Heart left ventricle (tissue), 16 donors: Measurements from ENCODE around the gene OPHN1. TPM values are rescaled to one million over a fixed set of nuclear protein-coding genes. Genes with fewer than 3 reads are reported as not detected.

Experiments used
- ATAC-seq, 4 donors: fragments of 200-7000 bp; cut with Tn5 transposase; one replicate each; pipeline ENCODE4 v1.9.1; 2020 to 2022; ENCODE audit warnings: moderate library complexity in 4 of 4, mild to moderate bottlenecking in 3 of 4, moderate number of reproducible peaks in 1 of 4
- DNase-seq, 5 donors: peaks; one replicate each; pipeline ENCODE4 v3.0.0-alpha.2; 2020
- H3K27ac ChIP-seq, 12 donors: fragments of 200-600 bp; sonication (generic) in 4 of 12; one replicate each; pipeline versions ENCODE4 v1.5.0 to v1.8.0; 2016 to 2022; ENCODE audit warnings: mild to moderate bottlenecking in 2 of 12
- H3K27me3 ChIP-seq, 9 donors: fragments of 200-600 bp; sonication (generic) in 2 of 9; one replicate each; pipeline versions ENCODE4 v1.5.1 to v1.8.0; 2016 to 2022; ENCODE audit warnings: mild to moderate bottlenecking in 3 of 9
- H3K36me3 ChIP-seq, 9 donors: fragments of 200-600 bp; sonication (generic) in 2 of 9; one replicate each; pipeline versions ENCODE4 v1.5.0 to v1.8.0; 2018 to 2022; ENCODE audit warnings: mild to moderate bottlenecking in 2 of 9
- H3K4me1 ChIP-seq, 12 donors: fragments of 200-600 bp; sonication (generic) in 4 of 12; one replicate each; pipeline versions ENCODE4 v1.5.0 to v1.8.0; 2016 to 2022; ENCODE audit warnings: mild to moderate bottlenecking in 3 of 12
- H3K4me3 ChIP-seq, 12 donors: fragments of 200-600 bp; sonication (generic) in 4 of 12; one replicate each; pipeline versions ENCODE4 v1.5.0 to v1.8.0; 2017 to 2022; ENCODE audit warnings: mild to moderate bottlenecking in 9 of 12, moderate library complexity in 4 of 12
- H3K9me3 ChIP-seq, 12 donors: fragments of 200-600 bp; sonication (generic) in 4 of 12; one replicate each; pipeline versions ENCODE4 v1.5.0 to v1.8.0; 2016 to 2022; ENCODE audit warnings: mild to moderate bottlenecking in 1 of 12
- POLR2A ChIP-seq, 2 donors: fragments of 450-650 bp; IDR thresholded peaks; one replicate each; pipeline ENCODE4 v1.6.1; 2017; ENCODE audit warnings: antibody characterized with exemption in 2 of 2, mild to moderate bottlenecking in 2 of 2, moderate library complexity in 2 of 2
- WGBS, 4 donors: extraction: QIAGEN DNeasy Blood & Tissue Kit in 2 of 4; methylation state at CpG; one replicate each; pipeline versions ENCODE4 v1.1.5 to v1.1.7; 2013 to 2018; 5-methylcytosine and 5-hydroxymethylcytosine counted together
- intact Hi-C, 10 donors: fragments of 100-400 bp; cut with DNase I; formaldehyde crosslinking; loops; one replicate each; pipeline versions ENCODE4 v1.11.1 to v1.14.2; 2022
- polyA plus RNA-seq, 2 donors: library from polyadenylated mRNA; stranded (reverse); fragments of 200-250 nt; gene quantifications; one replicate each; pipeline ENCODE4 v1.2.3, GENCODE V29; 2013
- total RNA-seq, 9 donors: library from RNA; depleted of rRNA in 2 of 9; stranded (reverse); fragments of >200 nt in 2 of 9; fragmentation: NEBNext Ultra II Directional in 3 of 9; extraction: Animal tissue kit (Norgen Biotek cat#: 25700) in 3 of 9; gene quantifications; one replicate each; pipeline versions ENCODE4 v1.1.0 to v1.2.4, GENCODE V29; 2016 to 2023
- TF ChIP-seq, protein P1 (sequence below), 12 donors: fragments of 200-600 bp; sonication (generic) in 4 of 12; IDR thresholded peaks; one replicate each; pipeline versions ENCODE4 v1.5.0 to v1.8.0; 2018 to 2022; ENCODE audit warnings: antibody characterized with exemption in 12 of 12, mild to moderate bottlenecking in 5 of 12
- donor health status: ischemic (EF 13 %, LVEDD 7.1; RV severe dilation, severe dysfunction).
- donor health status: healthy with polysubstance abuse.
- donor health status: DM: no; HTN: yes; CAD: no.
- donor health status: DM: no; HTN: no; CAD: no.
- donor health status: ischemic (EF 25% LVEDD 6.9; RV normal size, moderate dysfunction).
- donor health status: ischemic (EF 25% LVEDD 5.7; RV mildly dilated, moderate dysfunction).
- donor health status: healthy.
- donor health status: DM: yes; HTN: yes; CAD: no.
- donor health status: ischemic (EF 35%, LVEDD 5.7; RV mildly dilated, moderate dysfunction).
- donor health status: nonischemic (EF 11% LVEDD 7.7; RV severe dilation, severe dysfunction).
- donor health status: DM: yes; HTN: yes; CAD: no.
- donor health status: PGD.
- donor health status: ischemic (EF 29% LVEDD 5.4; RV normal size, mild dysfunction).
- donor health status: nonischemic (EF 23%, LVEDD 6.1; RV moderate dilation, normal function).

The OPHN1 gene
- total and polyA plus RNA-seq, 11 donors: 0.95 to 9.6 (median 5.7) TPM

DNA sequence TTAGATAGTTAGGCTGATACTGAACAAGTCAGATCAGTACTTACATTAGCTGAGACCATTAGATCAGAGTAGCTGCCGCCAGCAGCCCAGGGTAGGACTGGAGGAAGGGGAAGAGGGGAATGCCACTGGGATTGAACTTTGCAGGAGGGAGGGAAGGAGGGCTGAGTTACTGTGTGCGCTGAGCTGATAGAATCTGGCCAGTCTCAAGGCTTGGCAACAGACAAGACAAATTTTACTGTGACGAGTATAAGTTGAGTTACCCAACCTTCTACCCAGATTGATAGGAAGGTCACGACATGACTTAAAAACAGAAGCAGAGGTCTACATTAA is 372.1 kb downstream of the OPHN1 start:
- H3K27me3 ChIP-seq: no peaks in the 10 kb centered on the region
- DNase-seq (no peak), ATAC-seq (no peak)
- H3K27ac ChIP-seq: no peak overlapping the region
- WGBS, 4 donors: 59 to 75% (median 68%) methylated on average over 4 of the region's 4 CpGs
- H3K4me1 ChIP-seq: peaks cover 0 to 3% (median 0%) of the 10 kb centered on the region in 12 donors
- no peaks in the 10 kb centered on the region for H3K36me3 ChIP-seq
- no peak overlapping the region for H3K4me3 ChIP-seq
- H3K9me3 ChIP-seq: no peaks in the 10 kb centered on the region
- intact Hi-C loops: no loop called here
- TF ChIP-seq, protein P1, sequence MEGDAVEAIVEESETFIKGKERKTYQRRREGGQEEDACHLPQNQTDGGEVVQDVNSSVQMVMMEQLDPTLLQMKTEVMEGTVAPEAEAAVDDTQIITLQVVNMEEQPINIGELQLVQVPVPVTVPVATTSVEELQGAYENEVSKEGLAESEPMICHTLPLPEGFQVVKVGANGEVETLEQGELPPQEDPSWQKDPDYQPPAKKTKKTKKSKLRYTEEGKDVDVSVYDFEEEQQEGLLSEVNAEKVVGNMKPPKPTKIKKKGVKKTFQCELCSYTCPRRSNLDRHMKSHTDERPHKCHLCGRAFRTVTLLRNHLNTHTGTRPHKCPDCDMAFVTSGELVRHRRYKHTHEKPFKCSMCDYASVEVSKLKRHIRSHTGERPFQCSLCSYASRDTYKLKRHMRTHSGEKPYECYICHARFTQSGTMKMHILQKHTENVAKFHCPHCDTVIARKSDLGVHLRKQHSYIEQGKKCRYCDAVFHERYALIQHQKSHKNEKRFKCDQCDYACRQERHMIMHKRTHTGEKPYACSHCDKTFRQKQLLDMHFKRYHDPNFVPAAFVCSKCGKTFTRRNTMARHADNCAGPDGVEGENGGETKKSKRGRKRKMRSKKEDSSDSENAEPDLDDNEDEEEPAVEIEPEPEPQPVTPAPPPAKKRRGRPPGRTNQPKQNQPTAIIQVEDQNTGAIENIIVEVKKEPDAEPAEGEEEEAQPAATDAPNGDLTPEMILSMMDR (IDR thresholded peaks at IDR 0.05): no peak
- TF ChIP-seq POLR2A (IDR thresholded peaks at IDR 0.05): no peak

DNA sequence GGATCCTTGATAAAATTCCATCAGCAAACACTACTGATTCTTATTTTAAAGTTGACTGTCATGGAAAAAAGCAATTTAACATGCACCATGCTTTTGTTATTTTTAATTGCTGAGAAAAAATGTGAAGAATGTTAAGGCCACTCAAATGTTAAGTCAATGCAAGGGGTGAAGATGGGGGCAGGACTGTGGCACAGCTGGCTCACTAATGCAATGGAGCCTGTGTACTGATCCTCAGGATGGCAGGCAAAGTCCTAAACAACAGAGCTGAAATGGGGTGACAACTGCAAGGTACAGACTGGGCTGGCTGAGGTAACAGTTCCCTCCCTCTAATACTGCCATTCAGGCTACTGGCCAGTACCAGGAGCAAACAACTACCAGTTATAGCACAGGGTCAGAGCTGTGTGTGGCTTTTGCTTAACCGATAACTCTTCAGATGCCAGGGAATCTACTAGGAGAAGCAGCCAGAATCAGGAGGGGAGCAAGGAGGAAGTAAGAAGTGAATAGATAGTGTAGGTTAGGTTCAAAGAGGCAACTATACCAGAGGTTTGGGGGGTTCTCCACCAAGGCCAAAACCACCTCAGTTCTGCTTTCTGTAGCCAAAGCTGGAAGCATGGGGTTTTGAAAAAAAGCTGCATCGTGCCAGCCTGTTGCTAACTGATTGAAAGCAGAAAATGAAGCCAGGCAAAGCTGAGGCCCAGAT is 372.6 kb downstream of the OPHN1 start:
- Histone ChIP-seq H3K9me3 (no peaks in the 10 kb centered on the region), H3K27me3 (no peaks in the 10 kb centered on the region), H3K4me1 (peaks cover 0 to 3% (median 0%) of the 10 kb centered on the region in 12 donors), H3K4me3 (no peak overlapping the region), H3K36me3 (no peaks in the 10 kb centered on the region), H3K27ac (no peak overlapping the region)
- intact Hi-C loops: no loop called here
- DNase-seq (no peak), ATAC-seq (peak in 1 of 4 donors; percentile 32)
- no peak for TF ChIP-seq POLR2A (IDR thresholded peaks at IDR 0.05)
- TF ChIP-seq, protein P1 (IDR thresholded peaks at IDR 0.05): no peak
- WGBS, 4 donors: 40 to 64% (median 52%) methylated on average over 2 of the region's 2 CpGs

DNA sequence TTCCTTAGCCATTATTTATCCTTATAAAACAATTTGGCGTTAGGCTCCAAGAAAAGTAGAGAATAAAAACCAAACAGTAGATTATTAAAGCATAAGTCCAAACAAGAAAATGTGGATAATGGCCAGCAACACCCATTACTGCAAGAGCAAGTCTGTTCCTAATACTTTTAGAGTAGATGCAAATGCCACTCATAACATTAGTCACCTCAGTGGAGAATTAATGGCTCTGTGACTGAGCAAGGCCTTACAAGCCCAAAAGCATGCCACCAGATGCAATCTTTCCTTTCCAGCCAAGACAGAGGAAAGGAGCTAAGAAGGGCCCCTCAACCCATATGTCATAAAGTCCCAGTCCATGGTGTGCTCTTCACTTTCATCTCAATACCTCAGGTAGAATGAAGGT is 373.8 kb downstream of the OPHN1 start:
- no peaks in the 10 kb centered on the region for H3K27me3 ChIP-seq
- WGBS, 4 donors: 84 to 100% (median 96%) methylated on average over 1 of the region's 1 CpG
- TF ChIP-seq, protein P1 (IDR thresholded peaks at IDR 0.05): no peak
- no peak for TF ChIP-seq POLR2A (IDR thresholded peaks at IDR 0.05)
- H3K4me3 ChIP-seq: no peak overlapping the region
- H3K9me3 ChIP-seq: no peaks in the 10 kb centered on the region
- intact Hi-C loops: no loop called here
- ATAC-seq (no peak), DNase-seq (no peak)
- H3K4me1 ChIP-seq: peaks cover 0 to 3% (median 0%) of the 10 kb centered on the region in 12 donors
- H3K27ac ChIP-seq: no peak overlapping the region
- no peaks in the 10 kb centered on the region for H3K36me3 ChIP-seq

DNA sequence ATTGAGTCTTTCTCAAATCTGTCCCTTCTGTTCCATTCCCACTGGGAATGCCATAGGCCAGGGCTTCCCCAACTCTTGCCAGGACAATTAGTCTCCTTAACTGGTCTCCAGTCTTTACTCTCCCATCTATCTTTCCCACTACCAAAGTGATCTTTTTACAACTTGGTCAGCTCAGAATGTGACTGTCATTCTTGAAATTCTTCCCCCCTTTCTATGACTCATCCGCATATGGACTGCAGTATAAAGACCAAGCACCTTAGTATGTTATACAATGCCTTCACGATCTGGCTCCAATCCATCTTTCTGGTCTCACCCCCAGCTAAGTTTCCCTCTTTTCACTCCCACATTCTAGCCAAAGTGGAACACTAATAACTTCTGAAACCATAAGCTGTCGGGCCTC is 383.8 kb downstream of the OPHN1 start:
- Histone ChIP-seq H3K4me1 (no peaks in the 10 kb centered on the region), H3K36me3 (peaks cover 0 to 17% (median 0%) of the 10 kb centered on the region in 9 donors), H3K9me3 (no peaks in the 10 kb centered on the region), H3K4me3 (no peak overlapping the region), H3K27me3 (no peaks in the 10 kb centered on the region), H3K27ac (no peak overlapping the region)
- TF ChIP-seq POLR2A (IDR thresholded peaks at IDR 0.05): no peak
- TF ChIP-seq, protein P1 (IDR thresholded peaks at IDR 0.05): no peak
- intact Hi-C loops: no loop called here
- DNase-seq: no peak
- no peak for ATAC-seq
- WGBS, 4 donors: 78 to 94% (median 86%) methylated on average over 3 of the region's 3 CpGs
